ENCODE measurements around the gene PPP1R14B.

The PPP1R14B gene

GRCh38 chr11:64294774-64295173, 48.0 kb upstream of the PPP1R14B start:
- H2AFZ ChIP-seq (ENCODE audit: low read length): no peak overlapping the region
- H3K4me2 ChIP-seq (ENCODE audit: low read depth, low read length): no peak overlapping the region
- no peaks in the 10 kb centered on the region for H3K9me2 ChIP-seq (replicated peaks; ENCODE audit: insufficient read depth, low read length)
- no peak for DNase-seq
- H3F3A ChIP-seq (ENCODE audit: insufficient read depth, low read length): 0 out of 2 replicates have a peak, but pooled peaks cover 5% of the 10 kb centered on the region
- H3K79me2 ChIP-seq (ENCODE audit: low read length): no peaks in the 10 kb centered on the region
- no peak overlapping the region for H3K9ac ChIP-seq (ENCODE audit: low read length)
- no peak overlapping the region for H3K4me3 ChIP-seq (ENCODE audit: low read length)
- H3K9me3 ChIP-seq (replicated peaks; ENCODE audit: insufficient read depth, low read length): no peaks in the 10 kb centered on the region
- H3K27me3 ChIP-seq (replicated peaks; ENCODE audit: insufficient read depth, low read length): peaks cover 87% of the 10 kb centered on the region
- H3K27ac ChIP-seq (ENCODE audit: low read length): no peak overlapping the region
- no peaks in the 10 kb centered on the region for H3K4me1 ChIP-seq (ENCODE audit: low read length)
- H3K36me3 ChIP-seq (replicated peaks; ENCODE audit: insufficient read depth, low read length): no peaks in the 10 kb centered on the region
- H4K20me1 ChIP-seq (ENCODE audit: insufficient read depth, low read length): no peaks in the 10 kb centered on the region
- TF ChIP-seq EZH2 (optimal IDR thresholded peaks at IDR 0.05; ENCODE audit: low read depth, low read length) (no peak), CTCF (IDR thresholded peaks at IDR 0.05; ENCODE audit: low read length) (no peak), EZH2phosphoT487 (IDR thresholded peaks at IDR 0.05; ENCODE audit: low read length) (no peak)

GRCh38 chr11:64292460-64293254, 45.9 kb upstream of the PPP1R14B start:
- TF ChIP-seq EZH2 (optimal IDR thresholded peaks at IDR 0.05; ENCODE audit: low read depth, low read length) (peak; percentile 43), CTCF (IDR thresholded peaks at IDR 0.05; ENCODE audit: low read length) (no peak), EZH2phosphoT487 (IDR thresholded peaks at IDR 0.05; ENCODE audit: low read length) (no peak)
- no peak overlapping the region for H3K4me3 ChIP-seq (ENCODE audit: low read length)
- no peaks in the 10 kb centered on the region for H3K79me2 ChIP-seq (ENCODE audit: low read length)
- H3K9ac ChIP-seq (ENCODE audit: low read length): no peak overlapping the region
- peak; percentile 4 for DNase-seq
- H3K27ac ChIP-seq (ENCODE audit: low read length): no peak overlapping the region
- H3K4me1 ChIP-seq (ENCODE audit: low read length): no peaks in the 10 kb centered on the region
- no peaks in the 10 kb centered on the region for H3K36me3 ChIP-seq (replicated peaks; ENCODE audit: insufficient read depth, low read length)
- 0 out of 2 replicates have a peak, but pooled peaks cover 5% of the 10 kb centered on the region for H3F3A ChIP-seq (ENCODE audit: insufficient read depth, low read length)
- H2AFZ ChIP-seq (ENCODE audit: low read length): no peak overlapping the region
- no peaks in the 10 kb centered on the region for H3K9me3 ChIP-seq (replicated peaks; ENCODE audit: insufficient read depth, low read length)
- peak overlapping the region; percentile 12; the same call in 1 of the 2 replicates for H3K4me2 ChIP-seq (ENCODE audit: low read depth, low read length)
- peaks cover 65% of the 10 kb centered on the region for H3K27me3 ChIP-seq (replicated peaks; ENCODE audit: insufficient read depth, low read length)
- H3K9me2 ChIP-seq (replicated peaks; ENCODE audit: insufficient read depth, low read length): no peaks in the 10 kb centered on the region
- no peaks in the 10 kb centered on the region for H4K20me1 ChIP-seq (ENCODE audit: insufficient read depth, low read length)

- Histone ChIP-seq H3K4me3 (ENCODE audit: low read length) (no peak overlapping the region), H3K79me2 (ENCODE audit: low read length) (no peaks in the 10 kb centered on the region), H3K9ac (ENCODE audit: low read length) (no peak overlapping the region), H3F3A (ENCODE audit: insufficient read depth, low read length) (0 out of 2 replicates have a peak, but pooled peaks cover 5% of the 10 kb centered on the region), H2AFZ (ENCODE audit: low read length) (no peak overlapping the region), H3K9me2 (replicated peaks; ENCODE audit: insufficient read depth, low read length) (no peaks in the 10 kb centered on the region), H3K27me3 (replicated peaks; ENCODE audit: insufficient read depth, low read length) (peaks cover 58% of the 10 kb centered on the region), H3K9me3 (replicated peaks; ENCODE audit: insufficient read depth, low read length) (no peaks in the 10 kb centered on the region), H3K4me2 (ENCODE audit: low read depth, low read length) (peak overlapping the region; percentile 12; the same call in 1 of the 2 replicates), H3K4me1 (ENCODE audit: low read length) (no peaks in the 10 kb centered on the region), H4K20me1 (ENCODE audit: insufficient read depth, low read length) (no peaks in the 10 kb centered on the region), H3K36me3 (replicated peaks; ENCODE audit: insufficient read depth, low read length) (no peaks in the 10 kb centered on the region), H3K27ac (ENCODE audit: low read length) (no peak overlapping the region)
- DNase-seq: no peak
- TF ChIP-seq EZH2 (optimal IDR thresholded peaks at IDR 0.05; ENCODE audit: low read depth, low read length) (no peak), EZH2phosphoT487 (IDR thresholded peaks at IDR 0.05; ENCODE audit: low read length) (no peak), CTCF (IDR thresholded peaks at IDR 0.05; ENCODE audit: low read length) (no peak)
Measured at GRCh38 chr11:64291752-64292459, 45.2 kb upstream of the PPP1R14B start.

Measured in MM.1S (cell line).